ENCODE data around the gene VN1R2. TPM values are rescaled to one million over a fixed set of nuclear protein-coding genes. Genes with fewer than 3 reads are reported as not detected.
A peak's percentile ranks its signal among the peaks of the same experiment; 100 is the strongest.
"Not testable (repeated sequence)": the region's sequence is repeated elsewhere in the genome, so short reads cannot be mapped to it uniquely, and the experiment has no call there.

VN1R2 gene
- not detected for total RNA-seq

DNA sequence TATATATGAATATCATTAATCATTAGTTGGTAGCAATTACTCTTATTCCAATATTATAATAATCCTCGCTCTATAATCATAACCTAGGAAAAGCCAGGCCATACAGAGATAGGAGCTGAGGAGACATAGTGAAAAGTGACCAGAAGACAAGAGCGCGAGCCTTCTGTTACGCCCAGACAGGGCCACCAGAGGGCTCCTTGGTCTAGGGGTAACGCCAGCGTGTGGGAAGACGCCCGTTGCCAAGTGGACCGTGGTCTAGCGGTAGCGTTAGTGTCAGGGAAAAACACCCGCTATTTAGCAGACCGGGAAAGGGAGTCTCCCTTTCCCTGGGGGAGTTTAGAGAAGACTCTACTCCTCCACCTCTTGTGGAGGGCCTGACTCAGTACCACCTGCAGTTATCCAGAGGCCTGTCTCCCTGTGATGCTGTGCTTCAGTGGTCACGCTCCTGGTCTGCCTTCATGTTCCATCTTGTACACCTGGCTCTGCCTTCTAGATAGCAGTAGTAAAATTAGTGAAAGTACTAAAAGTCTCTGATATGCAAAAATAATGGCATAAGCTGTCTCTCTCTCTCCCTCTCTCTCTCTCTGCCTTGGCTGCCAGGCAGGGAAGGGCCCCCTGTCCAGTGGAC is at the start of gene VN1R2:
TSS of gene VN1R2 (plus strand) at position 578 of the 628 bp plus-strand sequence. CDS start 84 bp downstream, outside the sequence.
- DNase-seq (ENCODE audit: low spot score); ATAC-seq (ENCODE audit: insufficient number of reproducible peaks, low FRiP score, low read depth); H3K4me3 ChIP-seq; H3K36me3 ChIP-seq; H3K4me1 ChIP-seq (ENCODE audit: control insufficient read depth in 1 of 2, low read depth in 2 of 2); H3K27ac ChIP-seq; H3K9me3 ChIP-seq; H3K27me3 ChIP-seq (replicated peaks; ENCODE audit: insufficient read depth): not testable (repeated sequence)

- Histone ChIP-seq H3K9me3 (peaks cover 99% of the 10 kb centered on the region), H3K36me3 (peaks cover 40% of the 10 kb centered on the region)
- H3K4me3 ChIP-seq; H3K27ac ChIP-seq; DNase-seq (ENCODE audit: low spot score); H3K27me3 ChIP-seq (replicated peaks; ENCODE audit: insufficient read depth); ATAC-seq (ENCODE audit: insufficient number of reproducible peaks, low FRiP score, low read depth); H3K4me1 ChIP-seq (ENCODE audit: control insufficient read depth in 1 of 2, low read depth in 2 of 2): not testable (repeated sequence)
Observed at GRCh38 chr19:53211554-53211953, 46.5 kb upstream of the VN1R2 start.

DNA sequence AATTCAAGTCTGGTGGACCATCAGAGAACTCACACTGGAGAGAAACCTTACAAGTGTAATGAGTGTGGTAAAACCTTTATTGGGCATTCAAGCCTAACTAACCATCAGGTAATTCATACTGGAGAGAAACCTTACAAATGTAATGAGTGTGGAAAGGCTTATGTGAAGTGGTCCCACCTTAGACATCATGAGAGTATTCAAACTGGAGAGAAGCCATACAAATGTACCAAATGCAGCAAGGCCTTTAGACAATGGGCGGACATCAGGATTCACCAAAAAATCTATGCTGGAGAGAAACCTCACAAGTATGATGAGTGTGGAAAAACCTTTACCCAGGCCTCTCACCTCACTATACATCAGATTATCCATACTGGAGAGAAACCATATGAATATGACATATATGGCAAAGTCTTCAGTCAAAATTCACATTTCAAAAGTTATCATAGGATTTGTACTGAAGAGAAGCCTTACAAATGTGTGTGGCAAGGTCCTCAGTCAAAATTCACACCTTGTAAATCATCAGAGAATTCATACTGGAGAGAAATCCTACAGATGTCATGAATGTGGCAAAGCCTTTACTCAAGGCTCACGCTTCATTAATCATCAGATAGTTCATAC is 45.3 kb upstream of the VN1R2 start:
- Histone ChIP-seq H3K4me3 (peak overlapping the region; percentile 5), H3K27ac (no peak overlapping the region), H3K9me3 (peaks cover 99% of the 10 kb centered on the region), H3K36me3 (peaks cover 32% of the 10 kb centered on the region), H3K27me3 (replicated peaks; ENCODE audit: insufficient read depth) (no peaks in the 10 kb centered on the region), H3K4me1 (ENCODE audit: control insufficient read depth in 1 of 2, low read depth in 2 of 2) (no peaks in the 10 kb centered on the region)
- ATAC-seq (ENCODE audit: insufficient number of reproducible peaks, low FRiP score, low read depth) (no peak), DNase-seq (ENCODE audit: low spot score) (no peak)
- TF ChIP-seq, protein P1, sequence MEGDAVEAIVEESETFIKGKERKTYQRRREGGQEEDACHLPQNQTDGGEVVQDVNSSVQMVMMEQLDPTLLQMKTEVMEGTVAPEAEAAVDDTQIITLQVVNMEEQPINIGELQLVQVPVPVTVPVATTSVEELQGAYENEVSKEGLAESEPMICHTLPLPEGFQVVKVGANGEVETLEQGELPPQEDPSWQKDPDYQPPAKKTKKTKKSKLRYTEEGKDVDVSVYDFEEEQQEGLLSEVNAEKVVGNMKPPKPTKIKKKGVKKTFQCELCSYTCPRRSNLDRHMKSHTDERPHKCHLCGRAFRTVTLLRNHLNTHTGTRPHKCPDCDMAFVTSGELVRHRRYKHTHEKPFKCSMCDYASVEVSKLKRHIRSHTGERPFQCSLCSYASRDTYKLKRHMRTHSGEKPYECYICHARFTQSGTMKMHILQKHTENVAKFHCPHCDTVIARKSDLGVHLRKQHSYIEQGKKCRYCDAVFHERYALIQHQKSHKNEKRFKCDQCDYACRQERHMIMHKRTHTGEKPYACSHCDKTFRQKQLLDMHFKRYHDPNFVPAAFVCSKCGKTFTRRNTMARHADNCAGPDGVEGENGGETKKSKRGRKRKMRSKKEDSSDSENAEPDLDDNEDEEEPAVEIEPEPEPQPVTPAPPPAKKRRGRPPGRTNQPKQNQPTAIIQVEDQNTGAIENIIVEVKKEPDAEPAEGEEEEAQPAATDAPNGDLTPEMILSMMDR (IDR thresholded peaks at IDR 0.05) = no peak

DNA sequence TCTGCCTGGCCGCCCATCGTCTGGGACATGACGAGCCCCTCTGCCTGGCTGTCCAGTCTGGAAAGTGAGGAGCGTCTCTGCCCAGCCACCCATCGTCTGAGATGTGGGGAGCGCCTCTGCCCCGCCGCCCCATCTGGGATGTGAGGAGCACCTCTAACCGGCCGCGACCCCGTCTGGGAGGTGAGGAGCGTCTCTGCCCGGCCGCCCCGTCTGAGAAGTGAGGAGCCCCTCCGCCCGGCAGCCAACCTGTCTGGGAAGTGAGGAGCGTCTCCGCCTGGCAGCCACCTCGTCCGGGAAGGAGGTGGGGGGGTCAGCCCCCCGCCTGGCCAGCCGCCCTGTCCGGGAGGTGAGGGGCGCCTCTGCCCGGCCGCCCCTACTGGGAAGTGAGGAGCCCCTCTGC is 35.4 kb upstream of the VN1R2 start:
- not testable (repeated sequence) for H3K4me1 ChIP-seq (ENCODE audit: control insufficient read depth in 1 of 2, low read depth in 2 of 2); H3K27ac ChIP-seq; H3K36me3 ChIP-seq; ATAC-seq (ENCODE audit: insufficient number of reproducible peaks, low FRiP score, low read depth); H3K4me3 ChIP-seq; DNase-seq (ENCODE audit: low spot score); H3K27me3 ChIP-seq (replicated peaks; ENCODE audit: insufficient read depth)
- H3K9me3 ChIP-seq = peaks cover 67% of the 10 kb centered on the region

DNA sequence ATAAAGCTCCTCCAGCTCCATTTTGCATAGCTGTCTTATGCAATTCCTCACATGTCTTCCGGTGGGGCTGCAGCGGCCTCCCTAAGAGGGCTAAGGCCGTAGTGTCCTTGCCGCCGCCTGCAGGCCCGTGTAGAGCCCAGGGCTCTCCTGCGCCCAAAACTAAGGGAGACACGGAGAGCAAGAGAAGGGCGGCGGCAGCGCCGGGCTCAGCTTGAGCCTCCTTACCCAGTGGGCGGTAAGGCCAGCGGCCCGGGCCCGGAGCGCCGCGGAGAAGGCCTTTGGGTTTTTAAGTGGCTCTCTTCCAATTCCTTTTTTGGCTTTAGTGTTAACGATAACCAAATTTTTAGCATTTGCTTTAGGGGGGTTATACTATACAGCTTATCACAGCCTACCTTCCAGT is 33.5 kb upstream of the VN1R2 start:
- Histone ChIP-seq H3K27me3 (replicated peaks; ENCODE audit: insufficient read depth) (no peaks in the 10 kb centered on the region), H3K4me1 (ENCODE audit: control insufficient read depth in 1 of 2, low read depth in 2 of 2) (no peaks in the 10 kb centered on the region), H3K36me3 (no peaks in the 10 kb centered on the region), H3K4me3 (no peak overlapping the region), H3K9me3 (peaks cover 64% of the 10 kb centered on the region), H3K27ac (no peak overlapping the region)
- TF ChIP-seq, protein P1 (IDR thresholded peaks at IDR 0.05) = no peak
- DNase-seq (ENCODE audit: low spot score) (no peak), ATAC-seq (ENCODE audit: insufficient number of reproducible peaks, low FRiP score, low read depth) (no peak)

DNA sequence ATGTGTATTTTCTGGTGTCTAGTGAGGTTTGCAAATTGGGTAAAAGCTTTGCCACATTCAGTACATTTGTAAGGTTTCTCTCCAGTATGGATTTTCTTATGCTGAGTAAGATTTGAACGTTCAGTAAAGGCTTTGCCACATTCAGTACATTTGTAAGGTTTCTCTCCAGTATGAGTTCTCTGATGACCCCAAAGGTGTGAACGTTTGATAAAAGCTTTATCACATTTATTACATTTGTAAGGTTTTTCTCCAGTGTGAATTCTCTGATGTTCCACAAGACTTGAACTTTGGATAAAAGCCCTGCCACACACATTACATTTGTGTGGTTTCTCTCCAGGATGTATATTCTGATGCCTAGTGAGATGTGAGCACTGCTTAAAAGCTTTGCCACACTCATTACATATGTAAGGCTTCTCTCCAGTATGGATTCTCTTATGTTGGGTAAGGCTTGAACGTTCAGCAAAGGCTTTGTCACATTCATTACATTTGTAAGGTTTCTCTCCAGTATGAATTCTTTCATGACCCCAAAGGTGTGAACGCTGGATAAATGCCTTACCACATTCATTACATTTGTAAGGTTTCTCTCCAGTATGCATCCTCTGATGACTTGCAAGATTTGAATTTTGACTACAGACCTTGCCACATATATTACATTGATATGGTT is 20.8 kb upstream of the VN1R2 start:
- ATAC-seq (ENCODE audit: insufficient number of reproducible peaks, low FRiP score, low read depth) (no peak), DNase-seq (ENCODE audit: low spot score) (no peak)
- H3K36me3 ChIP-seq = peaks cover 54% of the 10 kb centered on the region
- TF ChIP-seq, protein P1 (IDR thresholded peaks at IDR 0.05) = no peak
- peak overlapping the region; percentile 28 for H3K4me3 ChIP-seq
- peaks cover 98% of the 10 kb centered on the region for H3K9me3 ChIP-seq
- no peak overlapping the region for H3K27ac ChIP-seq
- no peaks in the 10 kb centered on the region for H3K27me3 ChIP-seq (replicated peaks; ENCODE audit: insufficient read depth)
- H3K4me1 ChIP-seq (ENCODE audit: control insufficient read depth in 1 of 2, low read depth in 2 of 2) = no peaks in the 10 kb centered on the region

Measured in thoracic aorta (tissue), 2 donors.